Stimulated activated CD8-positive, alpha-beta memory T cell treated with anti-CD3 and anti-CD28 coated beads, Interleukin-12 subunit alpha, Interleukin-12 subunit beta, amount 100 ng/mL, for 4 hours (primary cell): ENCODE results near the gene AOPEP.

ENCODE experiments used
- DNase-seq: peaks from one replicate; pipeline ENCODE4 v3.0.0-alpha.2; 2020; ENCODE audit warnings: low read depth

The AOPEP gene

DNA sequence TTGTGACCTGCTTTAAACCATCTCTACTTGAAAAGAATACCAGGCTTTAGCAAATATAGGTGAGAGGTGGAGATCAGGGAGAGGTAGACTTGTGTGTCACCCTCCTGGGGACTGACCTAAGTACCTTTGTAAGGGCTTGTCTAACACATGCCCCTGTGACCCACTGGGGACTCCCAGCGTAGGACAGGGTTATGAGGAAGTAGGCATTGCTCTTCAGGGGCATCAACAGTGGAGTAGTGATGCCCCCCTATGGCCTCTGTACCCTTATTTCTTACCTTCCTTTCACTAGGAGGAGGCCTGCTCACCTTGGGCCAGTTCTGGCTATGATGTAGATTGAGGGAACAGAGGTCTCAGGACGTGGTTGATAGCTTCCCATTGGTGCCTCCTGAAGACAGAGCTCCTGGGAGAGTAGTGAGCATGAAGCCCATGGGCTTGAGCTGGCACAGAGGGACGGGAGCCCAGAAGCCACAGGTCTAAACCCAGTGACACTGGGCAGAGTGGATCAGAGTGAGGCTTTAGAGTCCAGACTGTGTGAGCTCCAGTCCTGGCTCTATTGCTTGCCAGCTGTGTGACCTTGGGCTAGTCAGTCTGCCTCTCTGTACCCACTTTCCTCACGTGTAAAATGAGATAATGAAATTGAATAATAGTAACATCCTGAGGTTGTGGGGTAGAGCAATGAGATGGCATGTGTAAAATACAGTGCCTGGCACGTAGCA is 191.7 kb downstream of the AOPEP start:
- no peak for DNase-seq

DNA sequence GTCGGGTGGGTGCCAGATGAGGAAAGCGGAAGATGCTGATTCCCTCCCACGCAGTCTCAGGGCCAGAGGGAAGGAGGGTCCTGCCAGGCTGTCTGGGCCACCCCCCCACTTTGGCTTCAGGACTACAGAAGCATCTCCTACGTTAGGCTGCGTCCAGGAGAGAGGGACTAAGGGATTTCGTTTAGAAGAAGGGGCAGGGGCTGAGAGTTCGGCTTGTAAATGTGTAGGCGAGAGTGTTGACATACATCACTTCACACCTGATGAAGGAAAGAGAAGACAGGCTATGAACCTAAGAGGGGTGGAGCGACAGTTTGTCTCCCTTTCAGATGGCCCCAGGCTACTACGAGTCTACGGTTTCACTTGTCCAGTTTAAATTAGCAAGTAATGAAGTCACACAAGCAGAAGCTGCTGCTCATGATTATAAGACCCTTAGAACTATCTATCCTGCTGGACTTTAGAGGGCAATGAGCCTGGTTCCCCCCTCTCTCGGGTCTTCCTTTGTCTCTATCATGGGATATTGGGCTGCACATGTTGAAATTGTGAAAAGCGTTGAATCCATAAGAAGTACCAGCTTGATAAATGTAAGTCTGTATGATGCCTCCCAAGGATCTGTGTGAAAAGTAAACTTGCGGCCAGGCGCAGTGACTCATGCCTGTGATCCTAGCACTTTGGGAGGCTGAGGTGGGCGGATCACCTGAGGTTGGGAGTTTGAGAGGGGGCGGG is 193.0 kb downstream of the AOPEP start:
- DNase-seq: no peak

DNA sequence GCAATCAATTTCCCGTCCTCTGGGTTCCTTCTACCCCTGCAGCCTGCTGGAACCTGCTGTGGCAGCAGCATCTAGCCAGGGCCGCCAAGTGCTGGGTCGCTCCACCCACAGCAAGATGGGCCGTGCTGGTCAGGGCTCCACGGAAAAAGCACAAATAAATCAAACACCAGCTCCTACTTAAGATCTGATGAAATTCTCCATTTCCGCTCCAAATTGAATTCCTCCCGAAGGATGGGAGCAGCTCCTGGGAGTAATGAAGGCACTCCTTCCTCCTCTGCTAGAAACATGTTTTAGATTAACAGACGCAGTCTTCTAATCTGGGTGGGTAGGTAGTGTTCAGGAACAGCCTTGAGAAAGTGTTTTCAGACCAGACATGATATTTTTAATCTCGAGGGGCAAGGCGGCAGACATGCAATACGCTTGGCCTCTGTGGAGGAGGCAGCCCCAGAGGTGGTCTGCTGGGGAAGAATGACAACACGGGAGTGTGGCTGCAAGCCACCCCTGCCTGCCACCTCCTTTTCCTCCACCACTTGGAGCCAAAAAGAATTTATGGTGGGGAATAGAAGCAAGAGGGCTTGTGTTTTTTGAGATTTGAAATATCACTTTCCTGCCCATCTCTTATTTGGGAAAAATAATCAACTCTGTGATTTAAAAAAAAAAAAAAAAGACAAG is 194.1 kb downstream of the AOPEP start:
- no peak for DNase-seq

DNA sequence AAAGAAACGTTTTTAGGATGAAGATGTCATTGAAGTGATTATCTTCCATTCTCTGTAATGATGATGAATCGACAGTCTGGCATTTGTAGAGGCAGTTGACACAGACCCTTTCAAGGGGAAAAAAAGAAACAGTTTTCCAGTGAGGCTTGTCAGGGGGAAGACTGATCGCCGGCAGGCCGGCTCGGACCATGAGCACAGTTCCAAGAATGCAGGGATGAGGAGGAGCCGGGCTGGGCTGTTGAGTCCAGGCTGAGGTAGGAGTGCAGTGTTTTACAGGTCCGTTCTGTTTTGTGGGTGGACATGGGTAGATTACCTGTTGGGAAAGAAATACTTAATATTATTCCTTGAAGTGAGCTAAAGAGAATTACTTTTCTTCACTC is 194.6 kb downstream of the AOPEP start:
- no peak for DNase-seq

DNA sequence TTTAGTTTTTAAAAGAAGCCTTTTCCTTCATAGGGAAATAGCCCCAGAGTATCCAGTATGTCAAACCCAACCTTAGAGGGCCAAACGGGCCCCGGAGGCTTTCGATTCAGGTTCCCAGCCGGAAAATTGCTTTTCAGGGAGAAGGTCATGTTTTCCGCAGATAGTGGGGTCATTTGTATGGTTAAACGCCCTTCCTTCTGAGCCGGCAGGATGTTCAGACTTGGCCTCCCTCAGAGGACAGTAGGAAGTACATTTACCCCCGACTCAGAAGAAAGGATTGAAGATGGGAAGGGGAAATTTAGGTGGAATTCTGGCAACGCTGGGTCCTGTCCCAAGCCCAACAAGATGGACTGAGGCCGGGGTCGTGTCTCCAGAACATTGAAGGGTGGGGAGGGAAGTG is 195.2 kb downstream of the AOPEP start:
- no peak for DNase-seq

DNA sequence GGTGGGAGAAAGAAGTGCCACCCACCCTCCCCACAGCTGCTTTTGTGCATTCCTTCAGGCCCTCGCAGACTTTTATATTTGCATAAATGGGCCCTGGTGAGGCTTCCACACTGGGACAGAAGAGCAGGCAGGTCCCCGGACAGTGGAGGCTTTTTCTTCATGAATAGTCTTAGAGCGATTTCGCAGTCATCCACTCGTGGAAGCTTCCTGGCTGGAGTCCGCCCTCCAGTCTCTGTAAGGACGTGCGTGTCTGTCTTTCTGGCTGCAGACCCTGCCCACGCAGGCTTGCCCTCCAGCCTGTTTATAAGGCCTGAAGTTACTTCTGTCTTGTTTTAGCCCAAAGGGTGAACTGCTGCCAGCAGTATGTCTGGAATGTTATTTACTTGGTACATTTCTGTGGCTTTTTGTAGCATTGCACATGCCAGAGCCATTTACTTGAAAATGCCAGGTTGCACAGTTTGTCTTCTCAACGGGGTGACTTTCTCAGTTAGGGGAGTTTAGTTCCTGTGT is 195.7 kb downstream of the AOPEP start:
- DNase-seq: no peak

DNA sequence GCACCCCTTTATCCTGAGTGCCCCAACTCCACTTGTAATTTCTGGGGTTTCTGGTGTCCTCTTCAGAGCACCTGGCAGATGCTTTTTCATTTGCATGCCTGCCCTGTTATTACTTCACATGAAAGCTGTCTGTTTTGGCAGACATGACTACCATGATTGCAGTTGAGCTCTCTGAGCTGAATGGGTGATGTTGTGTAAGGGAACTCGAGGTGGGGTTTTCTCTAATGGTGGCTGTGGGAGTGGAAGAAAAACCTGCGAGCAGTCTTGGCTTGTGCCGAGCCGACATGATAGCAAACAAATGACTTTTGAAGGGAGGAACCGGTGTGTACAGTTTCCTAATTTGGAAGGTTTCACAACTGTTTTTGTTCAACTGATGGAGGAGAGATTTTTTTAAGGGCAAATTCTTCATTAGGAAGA is 196.2 kb downstream of the AOPEP start:
- DNase-seq: no peak

DNA sequence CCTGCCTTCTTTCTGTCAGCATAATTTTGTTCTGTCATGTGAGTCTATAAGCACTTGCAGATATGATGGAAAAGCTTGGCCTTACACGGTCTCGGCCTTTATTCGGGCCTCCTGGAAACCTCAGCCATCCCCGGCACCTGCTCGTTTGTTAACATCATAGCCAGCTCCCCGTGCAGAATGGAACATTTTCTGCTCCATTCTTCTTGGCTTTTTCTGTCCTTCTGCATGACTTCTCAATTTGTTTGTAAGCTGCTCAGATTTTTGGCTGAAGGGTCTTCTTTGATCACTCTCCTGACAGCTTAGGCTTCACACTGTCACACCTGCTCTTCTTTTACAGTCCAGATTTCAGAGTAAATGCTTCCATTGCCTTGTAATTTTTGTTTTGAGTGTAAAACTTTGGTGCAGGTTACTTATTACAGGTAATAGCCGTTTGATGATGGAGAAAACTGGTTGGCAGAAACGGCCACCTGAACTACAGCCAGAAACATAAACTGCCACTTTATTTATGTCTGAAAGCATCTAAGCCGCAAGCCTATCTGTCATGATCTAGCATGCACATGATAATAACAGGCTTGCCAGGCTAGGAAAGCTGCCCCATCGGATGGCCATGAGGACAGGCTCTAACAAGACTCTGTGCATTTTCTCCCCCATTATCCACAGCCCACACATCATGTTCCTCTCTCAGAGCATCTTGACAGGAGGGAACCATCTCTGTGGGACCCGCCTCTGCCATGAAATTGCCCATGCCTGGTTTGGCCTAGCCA is 197.0 kb downstream of the AOPEP start:
- DNase-seq: no peak

DNA sequence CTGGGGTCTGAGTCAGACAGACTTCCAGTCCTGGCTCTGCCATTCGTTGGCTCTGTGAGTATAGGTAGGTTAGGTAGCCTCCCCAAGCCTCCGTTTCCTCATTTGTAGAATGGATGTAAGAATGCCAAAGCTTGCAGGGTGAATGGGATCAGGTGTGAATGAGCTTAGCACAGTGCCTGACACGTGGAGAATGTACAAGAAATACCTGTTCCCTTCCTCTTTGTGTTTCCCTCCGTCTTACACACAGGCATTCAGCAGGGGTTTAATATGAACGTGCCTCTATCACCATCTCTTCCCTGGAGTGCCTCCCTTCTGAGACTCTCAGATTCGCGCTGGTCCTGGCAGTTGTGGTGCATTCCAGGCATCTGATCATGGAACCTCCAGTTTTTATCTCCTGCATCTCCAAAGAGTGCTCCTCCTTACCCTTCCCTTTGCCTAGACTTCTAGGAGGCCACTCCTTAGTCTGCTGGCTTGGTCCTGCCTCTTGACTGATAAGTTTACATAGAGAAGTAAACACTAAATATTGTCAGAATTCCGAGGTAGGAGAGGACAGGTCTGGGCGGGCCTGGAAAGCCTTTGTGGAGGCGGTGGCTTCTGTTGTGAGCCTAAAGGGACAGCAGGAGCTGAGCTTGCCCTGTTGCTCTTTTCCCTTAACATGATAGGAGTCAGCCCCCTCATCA is 199.4 kb downstream of the AOPEP start:
- no peak for DNase-seq

DNA sequence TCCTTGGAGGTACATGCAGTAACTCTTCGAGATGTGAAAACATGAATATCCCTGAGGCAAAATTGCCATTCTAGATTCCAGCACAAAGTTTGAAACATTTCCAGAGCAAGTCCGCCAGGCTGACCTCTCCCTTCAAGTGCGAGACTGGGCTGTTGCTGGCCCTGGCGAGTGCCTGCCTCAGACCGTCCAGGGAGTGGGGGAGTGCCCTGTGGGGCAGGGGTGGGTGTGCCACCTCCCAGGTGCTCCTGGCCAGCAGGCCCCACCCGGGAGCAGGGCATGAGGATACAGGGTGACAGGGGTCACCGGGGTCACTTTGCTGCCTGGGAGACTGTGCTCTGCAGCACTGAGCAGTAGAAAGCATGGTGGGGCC is 199.9 kb downstream of the AOPEP start:
- no peak for DNase-seq

DNA sequence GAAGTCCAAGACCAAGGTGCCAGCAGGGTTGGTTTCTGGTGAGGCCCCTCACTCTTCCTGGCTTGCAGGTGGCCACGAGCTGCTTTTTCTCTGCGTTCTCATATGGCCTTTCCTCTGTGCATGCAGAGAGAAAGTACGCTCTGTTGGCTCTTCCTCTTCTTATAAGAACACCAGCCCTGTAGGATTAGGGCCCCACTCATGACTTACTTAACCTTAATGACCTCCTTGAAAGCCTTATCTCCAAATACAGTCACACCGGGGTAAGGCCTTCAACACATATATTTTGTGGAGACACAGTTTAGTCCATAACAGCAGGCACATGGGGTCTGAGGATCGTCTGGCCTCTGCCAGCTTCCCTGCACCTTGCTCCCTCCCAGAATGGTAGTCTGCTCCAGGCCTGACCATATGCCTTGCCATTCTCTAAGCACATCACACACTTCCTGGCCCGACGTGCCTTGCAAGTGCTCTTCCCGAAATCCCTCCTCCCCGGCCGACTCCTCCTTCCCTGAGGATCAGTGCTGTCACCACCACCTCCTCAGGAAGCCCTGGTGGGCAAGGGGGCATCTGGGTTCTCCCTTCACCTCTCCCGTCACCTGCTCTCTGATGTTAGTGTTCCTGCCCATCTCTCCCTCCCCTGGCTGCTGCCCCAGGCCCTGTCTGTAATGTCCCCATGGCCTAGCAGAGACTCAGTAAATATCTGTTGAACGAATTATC is 200.7 kb downstream of the AOPEP start:
- DNase-seq: no peak

DNA sequence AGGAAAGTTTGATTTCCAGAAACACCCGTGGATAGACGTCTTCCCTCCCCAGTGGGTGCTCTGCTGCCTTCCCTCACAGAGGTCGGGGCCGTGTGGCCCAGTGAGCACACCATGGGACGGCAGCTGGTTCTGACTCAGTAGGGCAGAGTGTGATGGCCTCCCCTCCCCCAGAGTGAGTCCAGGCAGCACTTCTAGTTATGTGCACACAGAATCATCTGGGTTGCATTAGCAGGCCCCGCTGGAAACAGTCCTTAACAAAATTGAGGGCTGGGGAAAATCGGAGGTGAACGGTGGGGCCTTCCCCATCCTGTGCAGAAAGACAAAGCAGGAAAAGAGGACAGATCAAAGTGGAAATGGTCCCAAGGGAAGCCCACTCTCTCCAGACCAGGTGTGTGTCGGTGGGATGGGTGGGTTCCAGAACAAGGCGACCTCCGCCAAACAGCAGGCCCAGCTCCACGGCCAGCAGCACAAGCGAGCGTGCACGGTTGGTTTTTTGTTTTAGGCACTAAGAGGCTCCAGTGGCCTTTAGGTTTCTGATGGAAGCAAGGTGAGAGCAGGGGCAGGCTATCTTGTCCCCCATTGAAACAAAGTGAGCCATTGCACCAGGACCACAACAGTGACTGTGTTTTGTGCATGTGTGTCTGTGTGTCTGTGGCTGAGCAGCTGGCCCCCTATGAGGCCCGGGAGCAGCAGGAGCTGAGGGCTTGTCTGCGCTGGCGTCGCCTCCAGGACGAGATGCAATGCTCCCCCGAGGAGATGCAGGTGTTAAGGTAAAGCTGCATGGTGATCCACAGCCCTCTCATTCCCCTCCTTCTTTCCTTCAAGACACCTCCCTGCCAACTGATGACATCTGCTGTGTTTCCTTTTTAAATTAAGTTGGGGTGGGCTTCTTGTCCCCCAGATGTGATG is 201.5 kb downstream of the AOPEP start:
- no peak for DNase-seq

DNA sequence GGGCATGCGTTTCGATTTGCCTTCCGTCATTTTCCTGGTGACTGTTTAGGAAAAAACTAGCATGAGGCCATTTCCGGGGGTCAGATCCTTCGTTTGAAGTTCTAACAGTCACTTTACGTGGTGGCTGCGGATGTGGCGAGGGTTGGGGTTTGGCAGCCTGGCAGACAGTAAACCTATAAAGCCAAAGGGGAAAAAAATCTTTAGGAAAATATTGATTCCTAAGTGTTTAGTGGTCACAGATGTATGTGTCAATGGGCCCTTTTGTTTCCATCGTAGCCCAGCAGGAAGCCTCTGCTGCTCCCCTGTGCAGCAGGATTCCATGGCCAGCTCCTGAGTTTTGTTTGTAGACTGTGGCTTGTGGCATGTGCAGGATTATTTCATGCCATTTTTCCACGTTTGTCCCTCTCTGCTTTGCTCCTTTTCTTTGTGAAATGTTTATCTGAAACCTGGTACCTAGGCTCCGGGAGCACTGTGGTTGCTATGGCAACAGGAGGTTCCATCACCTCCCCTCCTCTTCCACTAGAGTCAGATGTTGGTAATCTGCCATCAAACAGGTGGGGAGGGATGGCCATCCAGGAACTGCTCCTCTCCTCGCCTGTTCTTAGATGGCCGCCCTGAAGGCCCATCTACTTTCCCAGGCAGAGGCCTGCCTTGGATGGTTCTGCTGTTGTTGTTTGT is 202.3 kb downstream of the AOPEP start:
- no peak for DNase-seq

DNA sequence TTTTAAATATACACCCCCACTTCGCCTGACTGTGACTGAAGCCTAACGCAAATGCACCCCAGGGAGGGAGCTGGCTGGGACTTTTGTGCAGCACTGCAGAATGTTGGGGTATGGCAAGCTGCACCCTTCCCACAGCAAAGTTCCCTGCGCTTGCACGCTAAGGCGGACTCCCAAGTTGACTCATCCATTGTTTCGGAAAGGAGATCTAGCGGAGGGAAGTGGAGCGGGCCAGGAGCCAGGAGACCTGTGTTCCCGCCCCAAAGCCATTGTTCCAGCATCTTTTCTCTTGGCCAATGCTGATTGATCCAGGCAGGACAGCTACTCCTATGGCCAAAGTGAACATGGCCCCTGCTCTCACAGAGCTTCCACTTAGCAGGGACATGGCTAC is 202.9 kb downstream of the AOPEP start:
- no peak for DNase-seq

DNA sequence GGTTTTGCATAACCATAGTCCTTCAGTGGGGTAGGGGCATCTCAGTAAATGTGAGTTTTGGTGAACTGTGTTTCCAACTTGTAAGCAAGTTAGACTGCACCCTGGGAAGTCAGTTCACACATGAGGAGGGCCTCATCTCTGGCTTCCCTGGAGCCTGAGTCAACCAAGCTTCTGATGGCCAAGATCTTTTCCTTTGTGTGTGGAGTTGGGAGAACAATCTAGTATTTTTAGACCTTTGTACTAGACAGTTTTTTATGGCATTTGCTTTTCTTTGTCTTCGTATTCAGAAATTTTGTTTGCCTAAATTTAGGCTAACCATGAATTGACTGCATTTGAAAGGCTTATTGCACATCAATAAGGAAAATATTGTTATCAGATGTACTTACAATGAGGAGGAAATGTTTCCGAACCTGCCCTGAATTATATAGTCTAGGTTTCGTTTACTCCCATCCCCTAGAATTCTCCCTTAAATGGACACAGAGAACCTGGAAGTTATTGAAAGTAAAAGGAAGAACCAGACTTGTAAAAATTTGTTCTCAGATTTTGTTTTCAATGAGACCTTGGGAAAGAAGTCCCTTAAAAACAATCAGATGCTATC is 204.6 kb downstream of the AOPEP start:
- no peak for DNase-seq

DNA sequence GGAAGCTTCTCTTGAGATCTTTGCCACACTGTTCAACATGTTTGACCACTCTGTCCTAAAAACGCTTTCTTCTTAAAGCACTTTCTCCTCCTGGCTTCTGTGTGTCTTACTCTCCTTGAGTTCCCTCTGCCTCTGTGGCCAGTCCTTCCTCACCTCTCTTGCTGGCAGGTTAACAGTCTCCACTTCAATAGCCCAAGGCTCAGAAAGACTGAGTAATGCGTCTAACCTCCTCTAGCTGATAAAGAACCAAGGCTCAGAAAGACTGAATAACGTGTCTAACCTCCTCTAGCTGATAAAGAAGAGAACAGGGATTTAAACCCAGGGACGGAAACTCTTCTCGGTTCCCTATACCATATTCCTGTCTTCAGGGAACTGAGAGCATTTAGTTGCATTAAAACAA is 205.2 kb downstream of the AOPEP start:
- no peak for DNase-seq

DNA sequence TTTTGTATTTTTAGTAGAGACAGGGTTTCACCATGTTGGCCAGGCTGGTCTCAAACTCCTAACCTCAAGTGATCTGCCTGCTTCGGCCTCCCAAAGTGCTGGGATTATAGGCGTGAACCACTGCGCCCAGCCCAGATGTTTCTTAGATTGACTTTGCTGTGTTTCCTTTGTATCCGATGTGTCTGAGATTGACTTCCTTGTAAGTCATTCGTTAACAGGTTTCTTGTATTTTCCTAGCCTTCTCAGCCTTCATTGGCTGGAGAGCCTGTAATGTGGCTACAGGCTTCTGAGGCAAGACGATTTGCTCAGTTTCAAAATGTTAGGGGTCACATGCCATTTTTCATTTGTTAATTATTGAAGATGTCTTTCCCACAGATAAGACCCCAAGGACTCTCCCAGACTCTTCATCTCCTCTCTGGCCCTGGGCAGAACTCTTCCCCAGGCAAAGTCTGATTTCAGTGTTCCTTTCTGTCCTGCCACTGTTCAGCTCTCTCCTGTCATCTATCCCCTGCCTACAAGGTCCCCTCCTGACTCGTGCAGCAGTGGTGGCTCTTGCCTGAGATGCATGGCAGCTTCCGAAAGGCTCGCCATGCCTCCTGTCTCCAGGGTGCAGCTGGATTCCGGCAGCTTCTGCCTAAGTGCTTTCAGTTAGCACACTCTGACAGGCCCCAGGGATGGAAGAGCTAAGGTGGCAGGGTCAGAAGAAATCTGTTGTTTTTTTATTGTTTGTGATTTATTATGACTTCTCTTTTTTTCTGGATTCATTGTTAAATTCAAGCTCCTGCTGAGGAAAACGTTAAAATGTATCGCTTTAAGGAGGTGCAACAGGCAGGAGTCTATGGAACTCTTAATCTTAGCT is 206.4 kb downstream of the AOPEP start:
- no peak for DNase-seq

DNA sequence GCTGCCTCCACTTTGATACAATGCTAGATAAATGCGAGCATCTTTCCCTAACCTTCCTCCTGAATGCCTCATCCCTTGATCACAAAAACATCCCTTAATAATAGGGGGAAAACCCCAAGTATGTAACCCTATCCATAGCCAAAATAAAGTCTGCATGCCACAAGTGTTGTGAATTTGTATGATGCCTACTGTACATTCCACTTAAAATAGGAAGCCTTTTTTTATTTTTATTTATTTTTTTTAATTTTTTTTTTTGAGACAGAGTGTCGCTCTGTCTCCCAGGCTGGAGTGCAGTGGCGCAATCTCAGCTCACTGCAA is 207.0 kb downstream of the AOPEP start:
- no peak for DNase-seq
